Measurements from ENCODE around the gene MRPL3.

MRPL3 gene

GRCh38 chr3:131502530-131503319 is at the start of gene MRPL3:
TSS of gene MRPL3 (minus strand) at chr3:131502971. CDS start at chr3:131502821, 150 bp downstream.
- TF ChIP-seq CTCF (conservative IDR thresholded peaks at IDR 0.05; ENCODE audit: low read depth, low read length): no peak
- H3K4me3 ChIP-seq (ENCODE audit: low read length): peak within 1 kb of the TSS; percentile 97
- peak; percentile 55 for DNase-seq (ENCODE audit: low read depth)

GRCh38 chr3:131551761-131552160 is 49.0 kb upstream of the MRPL3 start:
- no peak for TF ChIP-seq CTCF (conservative IDR thresholded peaks at IDR 0.05; ENCODE audit: low read depth, low read length)
- H3K4me3 ChIP-seq (ENCODE audit: low read length): no peak overlapping the region
- DNase-seq (ENCODE audit: low read depth): no peak

- TF ChIP-seq CTCF (conservative IDR thresholded peaks at IDR 0.05; ENCODE audit: low read depth, low read length): no peak
- no peak for DNase-seq (ENCODE audit: low read depth)
Measured at GRCh38 chr3:131550562-131551465, 48.0 kb upstream of the MRPL3 start.

GRCh38 chr3:131549340-131549739 is 46.6 kb upstream of the MRPL3 start:
- DNase-seq (ENCODE audit: low read depth): no peak

More at GRCh38 chr3:131550562-131551465, 48.0 kb upstream of the MRPL3 start:
- no peak overlapping the region for H3K4me3 ChIP-seq (ENCODE audit: low read length)

GRCh38 chr3:131547585-131547984 is 44.8 kb upstream of the MRPL3 start:
- no peak overlapping the region for H3K4me3 ChIP-seq (ENCODE audit: low read length)
- TF ChIP-seq CTCF (conservative IDR thresholded peaks at IDR 0.05; ENCODE audit: low read depth, low read length): no peak
- no peak for DNase-seq (ENCODE audit: low read depth)

More at GRCh38 chr3:131549340-131549739, 46.6 kb upstream of the MRPL3 start:
- peak; percentile 48 for TF ChIP-seq CTCF (conservative IDR thresholded peaks at IDR 0.05; ENCODE audit: low read depth, low read length)
- H3K4me3 ChIP-seq (ENCODE audit: low read length): no peak overlapping the region

- TF ChIP-seq CTCF (conservative IDR thresholded peaks at IDR 0.05; ENCODE audit: low read depth, low read length): no peak
- DNase-seq (ENCODE audit: low read depth): no peak
- H3K4me3 ChIP-seq (ENCODE audit: low read length): no peak overlapping the region
Measured at GRCh38 chr3:131546441-131546840, 43.7 kb upstream of the MRPL3 start.

Data from retinal pigment epithelial cell (primary cell).